IPS DF 4.7 (cell line): Measurements from ENCODE around the gene GPS1.

Experiments
- DNase-seq: peaks from one replicate; pipeline ENCODE4 v3.0.0-alpha.2; 2013; ENCODE audit warnings: low spot score; ENCODE audit errors: extremely low read depth

GPS1 gene

GRCh38 chr17:82101301-82101715, 49.6 kb downstream of the GPS1 start:
- DNase-seq: no peak

GRCh38 chr17:82101767-82102679, 50.3 kb downstream of the GPS1 start:
- DNase-seq: no peak

GRCh38 chr17:82103553-82104451, 52.1 kb downstream of the GPS1 start:
- no peak for DNase-seq

- DNase-seq: no peak
Measured at GRCh38 chr17:82104797-82105416, 53.2 kb downstream of the GPS1 start.

- no peak for DNase-seq
Measured at GRCh38 chr17:82105417-82105881, 53.8 kb downstream of the GPS1 start.

GRCh38 chr17:82105882-82106687, 54.4 kb downstream of the GPS1 start:
- DNase-seq: no peak

- no peak for DNase-seq
Measured at GRCh38 chr17:82106688-82107305, 55.1 kb downstream of the GPS1 start.
